Dedifferentiated amniotic fluid mesenchymal stem cell (primary cell): Measurements from ENCODE around the gene MAP4K5.
"Not testable (repeated sequence)": the region's sequence is repeated elsewhere in the genome, so short reads cannot be mapped to it uniquely, and the experiment has no call there.

ENCODE experiments used
- DNase-seq: peaks from one replicate; pipeline ENCODE4 v3.0.0-alpha.2; 2016; ENCODE audit errors: extremely low spot score

Gene MAP4K5

DNA sequence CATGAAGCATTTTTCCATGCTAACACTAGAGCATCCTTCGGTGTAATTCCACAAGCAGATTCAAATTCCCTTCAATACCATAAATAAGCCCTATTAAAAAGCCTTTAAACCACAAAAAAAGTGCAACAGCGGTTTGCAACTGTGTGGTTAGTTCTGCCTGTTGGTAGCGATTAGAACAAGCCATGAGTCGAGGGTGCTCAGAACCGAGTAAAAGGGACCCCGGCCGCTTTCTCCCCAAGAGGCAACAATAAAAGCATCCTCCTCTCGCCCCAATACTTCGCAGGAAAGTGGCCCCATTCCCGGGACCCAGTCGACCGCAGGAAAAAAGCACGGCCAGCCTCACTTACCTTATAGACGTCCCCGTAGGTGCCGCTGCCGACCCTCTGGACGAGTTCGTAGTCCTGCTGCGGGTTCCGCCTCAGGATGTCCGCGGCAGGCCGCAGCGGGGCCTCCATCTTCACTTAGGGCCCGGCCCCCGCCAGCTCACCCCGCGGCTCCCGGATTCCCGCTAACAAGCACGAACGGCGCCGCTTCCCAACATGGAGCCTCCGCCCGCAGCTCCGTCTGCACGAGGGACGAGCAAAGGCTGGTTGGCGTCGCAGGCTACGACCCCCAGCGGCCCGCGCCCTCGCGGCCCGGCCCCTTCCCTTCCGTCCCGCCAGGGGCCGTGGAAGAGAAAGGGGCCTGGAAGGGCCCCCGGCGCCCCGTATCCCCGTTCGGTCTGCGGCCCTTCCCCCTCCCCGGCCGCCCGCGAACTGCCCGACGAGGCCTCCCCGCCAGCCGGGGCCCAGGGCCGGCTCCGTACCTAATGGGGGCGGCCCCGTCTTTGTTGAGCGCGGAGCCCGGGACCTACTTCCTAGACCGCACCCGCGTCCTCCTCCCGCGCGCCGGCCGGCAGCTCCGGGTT is 521 bp downstream of the MAP4K5 start:
- DNase-seq = no peak

DNA sequence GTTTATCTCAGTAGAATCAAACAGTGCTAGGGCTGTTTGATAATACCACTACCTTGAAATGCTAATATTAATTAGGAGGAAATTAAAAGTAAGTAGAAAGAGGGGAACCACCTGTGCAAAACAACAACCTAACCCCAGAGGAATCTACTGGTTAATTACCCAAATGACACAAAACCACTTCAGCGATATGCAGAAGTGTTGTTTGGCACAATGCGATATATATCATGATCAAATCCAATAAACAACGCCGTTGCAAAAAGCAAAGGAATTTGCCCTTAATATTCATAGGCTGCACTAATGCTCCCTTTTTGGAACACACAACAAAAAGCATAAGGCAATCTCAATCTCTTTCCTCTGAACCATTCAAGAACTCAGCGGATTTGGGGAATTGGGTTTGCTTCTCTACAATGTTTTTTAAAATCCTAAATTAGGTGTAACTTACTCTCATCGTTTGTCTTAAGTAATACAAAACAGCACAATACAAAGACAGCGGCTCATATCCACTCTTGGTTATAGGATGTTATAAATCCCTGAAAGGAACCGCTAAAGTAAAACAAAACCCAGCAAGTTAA is 1.5 kb downstream of the MAP4K5 start:
- no peak for DNase-seq

DNA sequence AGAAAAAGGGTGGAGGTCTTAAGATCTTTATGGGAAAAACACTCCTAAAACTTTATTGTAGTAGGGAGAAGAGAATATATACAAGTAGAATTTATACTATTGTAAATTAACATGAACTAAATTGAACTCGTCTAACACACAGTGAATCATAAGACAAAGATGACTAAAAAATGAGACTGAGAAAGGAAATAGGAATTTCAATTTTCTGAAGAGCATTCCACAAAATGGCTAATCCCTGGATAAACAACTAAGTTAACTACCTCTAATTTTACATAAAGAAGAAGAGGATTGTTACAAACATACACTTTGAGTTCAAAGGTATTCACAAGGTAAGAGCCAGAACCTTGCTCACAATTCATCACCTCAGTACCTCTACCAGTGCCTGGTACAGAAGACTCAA is 2.0 kb downstream of the MAP4K5 start:
- DNase-seq = peak; percentile 47

DNA sequence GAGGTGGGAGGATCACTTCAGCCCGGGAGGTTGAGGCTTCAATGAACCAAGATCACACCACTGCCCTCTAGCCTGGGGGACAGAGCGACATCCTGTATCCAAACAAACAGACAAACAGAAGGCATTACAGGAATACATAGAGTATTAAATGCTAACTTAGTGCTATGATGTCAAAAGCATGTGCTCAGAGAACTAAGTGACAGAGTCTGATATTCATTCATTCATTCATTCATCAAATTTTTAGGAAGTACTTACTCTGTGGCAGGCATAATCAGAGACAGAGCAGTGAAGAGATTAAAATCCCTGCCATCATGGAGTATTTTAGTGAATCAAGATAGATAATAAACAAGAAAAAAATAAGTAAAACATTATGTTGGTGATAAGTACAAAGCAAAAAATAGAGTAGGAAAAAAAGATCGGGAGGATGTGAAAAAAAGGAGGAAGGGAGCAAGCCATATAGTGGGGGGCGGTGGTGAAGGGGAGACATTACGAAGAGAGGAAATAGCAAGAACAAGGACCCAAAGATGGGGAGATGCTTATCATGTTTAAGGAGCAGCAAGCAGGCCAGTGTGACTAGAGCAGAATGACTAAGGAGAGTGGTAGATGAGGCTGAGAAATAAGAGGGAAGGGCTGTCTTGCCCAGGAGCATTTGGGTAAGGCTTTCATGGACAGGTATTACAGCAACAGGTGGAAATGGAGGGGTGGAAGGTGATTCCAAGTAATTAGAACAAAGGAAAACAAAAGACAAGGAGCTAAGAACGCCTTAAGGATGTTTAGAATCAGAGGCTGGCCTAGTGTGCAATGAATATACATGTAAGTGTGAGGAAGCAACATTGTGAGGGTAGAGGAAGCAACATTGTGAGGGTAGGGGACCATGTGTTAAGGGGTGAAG is 2.8 kb downstream of the MAP4K5 start:
- no peak for DNase-seq

DNA sequence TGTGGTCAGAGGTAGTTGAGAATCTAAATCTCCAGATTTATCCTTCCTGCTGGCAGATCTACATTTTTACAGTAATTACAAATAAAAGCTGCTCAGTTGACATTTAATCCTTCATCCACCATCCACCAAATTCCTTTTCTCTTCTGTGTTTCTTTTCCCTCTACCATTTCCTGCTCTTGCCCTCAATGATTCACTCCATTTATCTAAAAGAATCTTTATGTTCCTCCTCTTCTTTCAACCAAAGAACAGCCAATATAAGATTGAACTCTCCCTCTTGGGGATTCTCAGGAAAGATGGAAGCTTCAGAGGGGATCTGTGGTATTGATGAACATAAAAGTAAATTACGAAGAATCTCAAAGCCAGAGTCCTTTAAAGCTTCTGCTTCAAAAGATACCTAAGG is 4.4 kb downstream of the MAP4K5 start:
- DNase-seq = no peak

DNA sequence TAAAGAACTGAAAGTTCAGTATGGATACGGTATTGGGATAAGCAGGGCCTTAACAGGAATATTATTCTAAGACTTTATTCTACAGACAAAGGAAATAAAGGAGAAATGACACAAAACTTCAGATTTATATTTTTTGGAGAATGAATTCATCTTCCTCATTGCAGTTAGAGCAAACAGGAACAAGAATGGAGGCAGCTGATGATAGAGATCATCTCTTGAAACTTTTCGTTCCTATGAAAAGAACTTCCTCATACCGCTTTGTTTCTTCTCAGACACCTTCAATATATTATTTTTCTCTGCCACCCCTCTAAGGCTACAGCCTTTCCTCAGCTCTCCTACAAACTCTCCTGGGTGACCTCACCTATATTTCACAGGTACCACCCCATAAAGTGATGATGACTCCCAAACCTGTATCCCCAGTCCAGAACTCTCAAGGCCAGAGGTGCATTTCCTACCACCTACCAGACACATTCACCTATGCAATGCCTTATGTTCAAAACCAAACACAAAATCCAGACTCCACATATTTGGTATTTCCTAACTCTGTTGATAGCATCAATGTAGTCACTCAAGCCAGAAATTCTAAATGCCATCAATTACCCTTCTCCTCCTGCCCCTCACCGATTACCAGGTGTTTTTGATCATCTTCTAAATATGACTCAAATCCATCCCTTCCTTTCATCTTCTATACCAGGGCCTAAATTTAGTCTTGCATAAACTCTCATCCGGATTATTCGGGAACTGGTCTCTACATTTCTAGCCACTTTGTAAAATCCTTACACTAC is 7.4 kb downstream of the MAP4K5 start:
- DNase-seq = no peak

DNA sequence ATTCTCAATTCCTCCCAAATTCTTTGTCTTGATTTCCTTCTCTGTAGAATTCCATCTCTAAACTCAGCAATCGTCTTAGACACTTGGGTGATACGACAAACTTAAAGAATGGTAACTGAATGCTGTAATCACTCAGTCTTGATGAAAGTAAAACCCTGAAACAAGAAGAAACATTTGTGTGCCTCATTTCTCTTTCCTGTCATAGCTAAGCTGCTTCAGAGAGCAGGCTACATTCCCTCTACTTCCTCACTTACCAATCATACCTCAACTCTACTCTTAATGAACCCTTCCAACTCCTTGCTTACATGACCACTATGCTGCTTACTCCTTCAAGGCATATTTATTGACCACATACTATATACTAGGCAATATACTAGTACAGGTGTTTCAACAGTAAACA is 8.3 kb downstream of the MAP4K5 start:
- no peak for DNase-seq

DNA sequence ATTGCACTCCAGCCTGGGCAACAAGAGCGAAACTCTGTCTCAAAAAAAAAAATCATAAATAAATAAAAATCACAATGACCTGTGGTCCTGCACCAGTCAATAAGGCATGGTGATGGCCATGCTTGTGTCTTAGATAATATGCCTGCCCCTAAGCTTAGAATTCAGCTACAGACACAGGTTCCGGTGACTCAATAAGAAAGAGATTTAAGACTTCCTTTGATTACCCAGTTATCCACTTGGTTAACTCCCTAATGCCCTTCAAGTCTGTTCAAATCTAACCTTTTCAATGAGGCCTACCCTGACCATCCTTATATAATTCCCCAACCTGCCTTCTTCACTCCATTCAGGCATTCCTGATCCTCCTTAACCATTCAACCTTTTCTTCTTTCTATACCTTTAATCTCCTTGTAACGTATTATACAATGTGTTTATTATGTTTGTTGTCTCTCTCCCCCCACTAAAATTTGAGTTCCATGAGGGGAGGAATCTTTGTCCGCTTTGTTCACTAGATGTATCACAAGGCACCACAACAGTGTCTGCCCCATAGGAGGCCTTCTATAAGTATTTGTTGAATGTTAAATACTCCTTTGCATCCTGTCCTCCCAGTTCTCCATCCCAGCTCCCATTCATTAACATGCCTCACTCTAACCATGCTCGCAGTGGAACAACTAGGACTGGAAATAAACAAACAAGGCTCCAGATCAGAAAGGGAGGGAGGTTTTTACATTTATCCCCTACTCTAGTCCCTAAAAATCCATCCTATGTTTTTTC is 8.9 kb downstream of the MAP4K5 start:
- DNase-seq = no peak

DNA sequence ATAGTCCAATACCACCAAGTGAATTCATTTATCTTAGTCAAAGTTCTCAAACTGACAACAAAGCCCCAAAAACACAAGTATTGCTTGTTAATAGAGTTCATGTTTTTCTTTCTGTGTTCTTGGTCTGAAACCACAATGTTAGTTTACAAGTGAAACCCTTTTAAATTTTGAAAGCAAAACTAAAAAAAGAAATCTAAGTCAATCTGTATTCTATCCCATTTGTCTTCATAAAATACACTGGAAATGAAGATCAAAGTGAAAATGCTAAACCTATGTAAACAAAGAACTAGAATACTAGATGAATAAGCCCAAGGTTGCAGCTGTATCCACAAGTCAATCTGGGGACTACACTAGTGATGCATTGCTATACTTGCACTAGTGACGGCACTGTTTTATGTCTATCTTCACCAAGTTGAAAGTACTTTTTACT is 10.4 kb downstream of the MAP4K5 start:
- no peak for DNase-seq

DNA sequence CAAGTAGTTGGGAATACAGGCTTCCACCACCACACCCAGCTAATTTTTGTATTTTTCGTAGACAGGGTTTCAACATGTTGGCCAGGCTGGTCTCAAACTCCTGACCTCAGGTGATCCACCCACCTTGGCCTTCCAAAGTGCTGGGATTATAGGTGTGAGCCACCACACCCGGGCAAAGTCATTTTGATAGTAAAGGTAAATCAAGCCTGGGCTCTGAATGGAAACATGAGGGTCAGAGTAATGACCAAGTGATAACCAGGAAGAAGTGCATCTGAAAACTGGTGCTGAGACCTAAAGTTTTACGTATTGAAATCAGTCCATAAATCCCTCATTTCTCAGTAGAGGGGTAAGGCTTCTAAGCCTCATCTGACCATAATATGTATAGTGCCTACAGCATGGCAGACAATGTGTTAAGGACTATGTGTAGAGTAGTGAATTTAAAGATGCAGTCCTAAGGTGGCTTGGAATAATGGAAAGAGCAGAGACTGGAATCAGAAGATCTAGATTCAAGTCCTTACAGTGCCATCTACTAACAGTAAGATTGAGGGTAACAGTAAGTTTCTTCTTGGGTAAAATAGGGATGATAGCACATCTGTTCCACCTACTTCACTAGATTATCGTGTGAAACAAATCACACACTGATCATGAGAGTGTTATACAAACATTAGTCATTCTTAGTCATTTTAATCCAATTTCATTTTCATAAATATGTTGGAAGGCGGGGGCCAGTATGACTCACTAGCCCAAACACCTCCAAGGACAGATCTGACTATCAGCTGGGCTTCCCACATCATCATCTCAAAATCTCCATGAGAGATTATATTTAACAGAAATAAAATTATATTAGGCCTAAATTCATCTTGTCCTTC is 11.2 kb downstream of the MAP4K5 start:
- DNase-seq = peak; percentile 62

DNA sequence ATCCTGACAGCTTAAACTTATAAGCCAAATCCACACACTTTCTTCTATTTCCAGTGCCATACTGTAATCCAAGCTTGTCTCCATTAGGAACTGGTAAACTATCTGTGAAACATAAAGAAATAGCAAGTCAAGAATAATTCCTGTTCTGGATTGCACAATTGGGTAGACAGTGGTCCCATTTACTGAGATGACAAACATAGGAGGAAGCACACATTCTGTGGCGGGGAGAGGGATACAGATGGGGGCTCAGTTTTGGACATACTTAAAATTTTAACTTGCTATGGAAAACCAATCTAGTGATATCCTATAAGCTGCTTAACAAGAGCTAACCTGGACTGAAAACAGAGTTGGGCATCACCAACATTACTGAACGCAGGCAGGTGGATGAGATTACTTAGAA is 16.3 kb downstream of the MAP4K5 start:
- DNase-seq = no peak

DNA sequence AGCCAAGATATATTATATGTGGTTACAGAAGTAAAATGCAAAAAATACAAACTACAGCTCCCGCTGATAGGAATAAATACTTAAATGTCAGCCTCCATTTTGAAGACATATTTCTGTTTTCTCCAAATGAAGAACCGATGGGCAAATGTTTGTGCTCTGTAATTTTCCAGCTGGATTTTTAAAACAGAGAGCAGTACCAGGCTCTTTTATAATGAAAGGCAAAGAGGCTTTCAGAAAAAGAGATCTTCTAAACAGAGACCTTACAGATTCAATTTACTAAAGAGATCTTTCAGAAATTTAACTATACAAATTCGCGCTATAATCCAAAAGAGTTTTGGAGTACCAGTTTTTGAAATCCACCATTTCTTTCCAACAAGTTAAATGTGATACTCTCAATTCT is 19.9 kb downstream of the MAP4K5 start:
- no peak for DNase-seq

DNA sequence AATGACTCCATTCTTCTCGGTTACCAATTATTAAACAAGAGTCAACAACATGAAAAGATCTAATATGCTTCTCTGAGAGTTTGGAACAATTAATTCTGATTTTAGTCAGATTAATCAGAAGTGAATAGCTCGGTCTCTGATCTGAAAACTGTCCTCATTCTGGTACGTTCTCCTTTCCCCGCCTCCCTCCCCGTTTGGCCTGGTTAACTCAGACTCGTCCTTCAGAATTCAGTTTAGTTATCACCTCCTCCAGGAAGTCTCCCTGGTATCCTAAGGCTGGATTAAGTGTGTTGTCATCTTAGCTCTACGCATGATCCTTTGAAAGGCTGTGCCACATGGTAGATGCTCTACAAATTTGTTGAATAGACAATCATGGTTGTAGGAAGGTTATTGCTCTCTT is 22.2 kb downstream of the MAP4K5 start:
- DNase-seq = no peak

DNA sequence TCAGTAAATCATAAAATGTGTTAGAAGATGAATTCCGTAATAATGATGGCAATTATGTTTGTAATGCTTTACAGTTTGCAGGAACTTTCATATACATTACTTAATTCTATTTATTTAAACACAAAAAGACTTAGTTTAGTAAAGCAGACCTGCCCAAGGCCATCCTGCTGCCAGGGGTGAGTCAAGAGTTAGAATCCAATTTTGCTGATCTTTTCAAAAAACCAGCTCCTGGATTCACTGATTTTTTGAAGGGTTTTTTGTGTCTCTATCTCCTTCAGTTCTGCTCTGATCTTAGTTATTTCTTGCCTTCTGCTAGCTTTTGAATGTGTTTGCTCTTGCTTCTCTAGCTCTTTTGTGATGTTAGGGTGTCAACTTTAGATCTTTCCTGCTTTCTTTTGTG is 25.3 kb downstream of the MAP4K5 start:
- DNase-seq = not testable (repeated sequence)

DNA sequence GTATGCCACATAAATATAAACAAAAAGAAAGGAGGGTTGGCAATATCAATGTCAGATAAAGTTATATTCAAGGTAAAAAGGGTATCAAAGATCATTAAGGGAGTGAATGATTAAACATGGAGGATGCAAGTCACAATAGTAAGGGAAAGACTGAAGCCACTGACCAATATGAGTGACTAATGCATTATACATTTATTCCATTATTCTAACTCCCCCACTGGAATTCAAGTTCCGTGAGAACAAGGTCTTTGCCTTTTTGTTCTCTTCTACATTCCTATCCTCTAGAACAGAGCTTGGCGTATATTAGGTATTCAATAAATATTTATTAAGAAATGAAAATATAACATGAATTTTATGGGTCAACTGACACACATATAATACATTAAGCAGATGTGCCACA is 30.7 kb downstream of the MAP4K5 start:
- DNase-seq = peak; percentile 31

DNA sequence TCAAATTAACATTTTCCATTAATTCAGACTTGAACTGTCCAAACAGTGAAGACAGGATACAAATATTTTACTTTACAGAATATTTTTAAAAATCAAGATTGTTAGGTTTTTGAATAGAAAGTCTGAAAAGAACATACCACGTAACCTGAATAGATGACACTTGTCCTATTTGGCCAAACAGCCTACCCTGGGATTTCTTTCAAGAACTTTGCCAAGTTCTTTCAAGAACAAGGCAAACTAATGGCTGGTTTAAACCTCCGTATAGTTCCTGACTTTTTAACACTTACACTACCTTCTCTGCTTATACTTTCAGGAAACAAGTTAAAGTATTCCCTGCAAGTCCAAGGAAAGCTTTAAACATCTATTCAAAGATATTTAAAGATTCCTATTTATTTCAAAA is 35.0 kb downstream of the MAP4K5 start:
- no peak for DNase-seq

DNA sequence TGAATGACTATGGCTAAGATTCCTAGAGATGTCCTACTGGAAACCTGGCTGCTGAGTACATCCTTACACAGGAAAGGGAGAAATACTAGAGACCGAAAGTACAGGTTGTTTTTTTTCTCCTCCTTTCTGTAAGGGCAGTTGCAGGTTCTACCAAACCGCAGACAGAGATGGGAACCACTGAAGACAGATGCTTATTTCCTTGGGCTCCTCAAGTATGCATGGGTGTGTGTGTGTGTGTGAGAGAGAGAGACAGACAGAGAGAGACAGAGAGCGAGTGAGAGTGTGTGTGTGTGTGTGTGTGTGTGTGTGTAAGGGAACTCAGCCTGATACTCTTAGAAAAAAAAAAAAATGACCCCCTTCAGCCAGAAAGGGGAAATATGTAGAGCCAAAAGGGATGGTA is 42.5 kb downstream of the MAP4K5 start:
- DNase-seq = no peak

DNA sequence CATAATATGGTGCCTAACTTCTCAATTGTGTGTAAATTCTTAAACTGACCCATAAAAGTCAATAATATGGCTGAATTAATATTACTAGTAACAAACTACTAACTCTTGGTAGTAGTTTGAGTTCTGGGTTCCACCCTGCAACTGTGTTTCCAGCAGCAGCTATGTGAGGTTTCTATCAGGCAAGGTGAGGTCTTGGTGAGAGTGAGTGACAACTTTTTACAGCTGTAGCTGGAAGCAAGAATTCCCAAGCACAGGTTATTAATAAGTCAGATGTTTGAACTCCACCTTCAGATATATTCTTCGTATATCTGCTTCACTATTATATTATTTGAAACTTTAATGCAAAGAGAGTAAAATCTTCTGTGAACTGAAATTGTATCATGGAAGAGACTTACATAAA is 43.8 kb downstream of the MAP4K5 start:
- no peak for DNase-seq

DNA sequence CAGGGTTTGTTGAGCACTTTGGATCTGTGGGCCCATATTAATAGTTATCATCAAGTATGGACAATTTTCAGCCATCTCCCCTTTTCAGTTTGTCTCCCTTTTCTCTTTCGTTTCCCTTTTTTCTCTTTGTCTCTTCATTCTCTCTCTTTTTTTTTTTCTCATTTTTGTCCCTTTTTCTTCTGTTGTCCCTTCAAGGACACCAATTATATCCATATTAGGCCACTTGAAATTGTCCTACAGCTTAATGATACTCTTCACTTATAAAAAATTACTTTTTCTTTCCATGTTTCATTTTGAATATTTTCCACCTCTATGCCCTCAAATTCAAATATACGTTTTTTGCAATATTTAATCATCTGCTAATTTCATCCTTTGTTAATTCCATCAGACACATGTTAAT is 53.3 kb downstream of the MAP4K5 start:
- DNase-seq = no peak

DNA sequence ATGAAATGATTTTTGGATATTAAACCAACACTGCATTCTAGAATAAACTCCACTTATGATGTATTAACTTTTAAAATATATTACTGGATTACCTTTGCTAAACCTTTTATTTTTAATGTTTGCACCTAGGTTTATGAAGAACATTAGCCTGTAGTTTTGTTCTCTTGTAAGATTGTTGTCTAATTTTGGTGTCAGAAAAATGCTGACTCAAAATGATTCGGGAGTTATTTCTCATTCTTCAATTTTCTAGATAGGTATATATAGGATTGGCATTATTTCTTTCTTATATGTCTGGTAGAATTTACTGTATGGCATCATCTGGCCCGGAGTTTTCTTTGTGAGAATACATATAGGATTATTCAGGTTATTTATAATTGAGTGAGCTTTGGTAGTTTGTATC is 54.6 kb downstream of the MAP4K5 start:
- DNase-seq = no peak
